Fibroblast of lung (primary cell): ENCODE results near the gene RIIAD1.

Experiments used
- EZH2 ChIP-seq: IDR thresholded peaks from 2 replicates; pipeline ENCODE4 v1.5.1; 2012; ENCODE audit warnings: low read length, control low read depth, mild to moderate bottlenecking; ENCODE audit errors: missing control alignments
- TF ChIP-seq, protein P1 (sequence below), 2 donors: IDR thresholded peaks in 1 of 2; conservative IDR thresholded peaks in 1 of 2; 1 replicate in 1 of 2; 2 replicates in 1 of 2; pipeline ENCODE4 v1.5.1; 2011 to 2012; ENCODE audit warnings: low read length in 2 of 2, control low read depth in 1 of 2, inconsistent platforms in 1 of 2, low read depth in 1 of 2, mild to moderate bottlenecking in 1 of 2

DNA sequence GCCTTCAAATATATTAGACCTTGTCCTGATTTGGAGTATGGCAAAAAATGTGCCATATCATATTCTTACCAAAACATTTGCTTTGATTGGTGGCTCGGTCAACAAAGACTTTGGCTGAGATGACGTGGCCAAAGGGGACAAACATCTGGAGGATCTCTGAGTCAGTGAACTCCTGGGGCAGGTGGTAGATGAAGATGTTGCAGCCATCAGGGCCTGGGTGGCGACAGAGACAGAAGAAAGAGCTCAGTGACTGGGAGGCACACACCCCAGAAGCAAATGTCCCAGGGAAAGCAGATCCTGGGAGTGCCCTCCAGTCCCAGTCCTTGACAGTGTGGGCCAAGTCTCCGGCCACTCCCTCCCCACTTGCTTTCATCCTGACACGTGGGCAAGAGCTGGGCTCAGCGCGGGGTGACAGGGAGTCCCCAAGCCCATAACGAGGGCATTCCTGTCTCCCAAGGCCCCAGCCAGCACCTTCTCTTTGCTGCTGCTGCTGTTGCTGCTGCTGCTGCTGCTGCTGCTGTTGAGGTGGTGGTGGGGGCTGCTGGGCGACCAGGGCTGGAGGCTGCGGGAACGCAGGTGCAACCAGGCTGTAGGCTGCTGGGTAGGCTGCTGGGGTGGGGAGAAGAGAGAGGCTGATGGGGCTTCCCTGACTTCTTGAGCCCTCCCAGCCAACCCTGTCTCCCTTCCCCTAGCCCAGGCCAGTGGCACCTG lies 15.4 kb upstream of the RIIAD1 start:
- TF ChIP-seq, protein P1, sequence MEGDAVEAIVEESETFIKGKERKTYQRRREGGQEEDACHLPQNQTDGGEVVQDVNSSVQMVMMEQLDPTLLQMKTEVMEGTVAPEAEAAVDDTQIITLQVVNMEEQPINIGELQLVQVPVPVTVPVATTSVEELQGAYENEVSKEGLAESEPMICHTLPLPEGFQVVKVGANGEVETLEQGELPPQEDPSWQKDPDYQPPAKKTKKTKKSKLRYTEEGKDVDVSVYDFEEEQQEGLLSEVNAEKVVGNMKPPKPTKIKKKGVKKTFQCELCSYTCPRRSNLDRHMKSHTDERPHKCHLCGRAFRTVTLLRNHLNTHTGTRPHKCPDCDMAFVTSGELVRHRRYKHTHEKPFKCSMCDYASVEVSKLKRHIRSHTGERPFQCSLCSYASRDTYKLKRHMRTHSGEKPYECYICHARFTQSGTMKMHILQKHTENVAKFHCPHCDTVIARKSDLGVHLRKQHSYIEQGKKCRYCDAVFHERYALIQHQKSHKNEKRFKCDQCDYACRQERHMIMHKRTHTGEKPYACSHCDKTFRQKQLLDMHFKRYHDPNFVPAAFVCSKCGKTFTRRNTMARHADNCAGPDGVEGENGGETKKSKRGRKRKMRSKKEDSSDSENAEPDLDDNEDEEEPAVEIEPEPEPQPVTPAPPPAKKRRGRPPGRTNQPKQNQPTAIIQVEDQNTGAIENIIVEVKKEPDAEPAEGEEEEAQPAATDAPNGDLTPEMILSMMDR (conservative IDR thresholded peaks at IDR 0.05 in 1 of 2, IDR thresholded peaks at IDR 0.05 in 1 of 2; ENCODE audit: low read depth in 1 of 2, low read length in 2 of 2): no peak
- no peak for TF ChIP-seq EZH2
